ENCODE data around the gene PRKAG3.

Gene PRKAG3

GRCh38 chr2:218839430-218839829, 7.8 kb upstream of the PRKAG3 start:
- Histone ChIP-seq H3K4me1 (peaks cover 0 to 15% (median 0%) of the 10 kb centered on the region in 10 experiments; a peak in 4 of 20 replicates), H3K4me3 (no peak overlapping the region), H4K20me1 (no peaks in the 10 kb centered on the region), H3K27me3 (peaks cover 0 to 7% (median 0%) of the 10 kb centered on the region in 11 experiments; a peak in 3 of 22 replicates), H3K9ac (no peak overlapping the region), H3K36me3 (no peaks in the 10 kb centered on the region), H3K4me2 (peak overlapping the region in 2 of 11 experiments; percentile 56 to 74; a peak in 4 of 22 replicates), H3K9me3 (replicated peaks in 1 of 11) (peaks cover 15 to 30% (median 19%) of the 10 kb centered on the region in 11 experiments), H3K27ac (no peak overlapping the region)
- TF ChIP-seq Cebpa-rat (IDR thresholded peaks at IDR 0.05) = no peak

DNA sequence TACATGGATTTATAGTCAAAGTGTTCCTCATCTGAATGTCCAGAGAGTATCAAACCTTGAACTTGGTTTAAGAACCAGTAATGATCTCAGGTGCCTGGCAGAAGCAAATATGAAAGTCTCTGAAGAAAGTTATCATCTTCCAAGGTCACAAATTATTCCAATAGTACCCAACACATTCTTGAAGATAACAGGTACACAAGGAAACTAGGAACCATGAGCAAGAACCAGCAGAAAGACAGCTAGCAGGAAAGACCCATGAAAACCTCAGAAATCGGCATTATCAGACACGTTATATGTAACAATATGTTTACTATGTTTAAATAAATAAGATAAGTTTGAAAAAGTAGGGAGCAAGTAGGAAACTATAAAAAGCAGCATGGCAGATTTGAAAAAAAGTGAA, 5.9 kb upstream of the PRKAG3 start:
- Histone ChIP-seq H3K9me3 (replicated peaks in 1 of 11) (peaks cover 10 to 26% (median 13%) of the 10 kb centered on the region in 11 experiments; a peak in 20 of 22 replicates), H4K20me1 (0 out of 22 replicates have a peak, but pooled peaks cover 0 to 2% (median 0%) of the 10 kb centered on the region in 11 experiments), H3K36me3 (no peaks in the 10 kb centered on the region), H3K27ac (no peak overlapping the region), H3K4me3 (no peak overlapping the region), H3K9ac (no peak overlapping the region), H3K4me2 (no peak overlapping the region), H3K4me1 (peaks cover 0 to 23% (median 0%) of the 10 kb centered on the region in 10 experiments; a peak in 4 of 20 replicates), H3K27me3 (peaks cover 0 to 7% (median 0%) of the 10 kb centered on the region in 11 experiments; a peak in 4 of 22 replicates)
- no peak for TF ChIP-seq Cebpa-rat (IDR thresholded peaks at IDR 0.05)

DNA sequence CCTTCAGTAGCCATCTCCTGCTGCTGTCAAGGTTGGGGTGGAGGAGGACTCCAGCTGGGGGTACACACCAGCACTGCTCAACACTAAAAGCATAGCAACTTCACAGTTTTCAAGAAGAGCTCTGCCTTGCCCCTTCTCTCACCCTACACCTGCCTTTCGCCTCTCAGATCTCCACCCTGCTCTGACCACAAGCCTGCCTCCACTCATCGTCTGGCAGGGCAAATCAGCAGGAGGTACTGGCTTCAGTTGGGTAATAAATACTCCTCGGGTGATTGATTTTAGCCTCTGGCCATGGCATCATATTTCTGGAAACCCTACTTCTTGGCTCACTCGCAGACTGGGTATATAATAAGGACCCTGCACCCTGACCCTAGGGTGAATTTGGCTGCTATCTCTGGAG, 3.1 kb upstream of the PRKAG3 start:
- no peak overlapping the region for H3K9ac ChIP-seq
- no peak overlapping the region for H3K27ac ChIP-seq
- H3K4me3 ChIP-seq = no peak overlapping the region
- H4K20me1 ChIP-seq = peaks cover 0 to 5% (median 0%) of the 10 kb centered on the region in 11 experiments; a peak in 2 of 22 replicates
- TF ChIP-seq Cebpa-rat (IDR thresholded peaks at IDR 0.05) = no peak
- H3K4me1 ChIP-seq = peaks cover 0 to 20% (median 0%) of the 10 kb centered on the region in 10 experiments; a peak in 4 of 20 replicates
- no peaks in the 10 kb centered on the region for H3K36me3 ChIP-seq
- H3K9me3 ChIP-seq (replicated peaks in 1 of 11) = peaks cover 7 to 16% (median 12%) of the 10 kb centered on the region in 11 experiments; a peak in 19 of 22 replicates
- H3K4me2 ChIP-seq = no peak overlapping the region
- peaks cover 0 to 7% (median 0%) of the 10 kb centered on the region in 11 experiments; a peak in 4 of 22 replicates for H3K27me3 ChIP-seq

DNA sequence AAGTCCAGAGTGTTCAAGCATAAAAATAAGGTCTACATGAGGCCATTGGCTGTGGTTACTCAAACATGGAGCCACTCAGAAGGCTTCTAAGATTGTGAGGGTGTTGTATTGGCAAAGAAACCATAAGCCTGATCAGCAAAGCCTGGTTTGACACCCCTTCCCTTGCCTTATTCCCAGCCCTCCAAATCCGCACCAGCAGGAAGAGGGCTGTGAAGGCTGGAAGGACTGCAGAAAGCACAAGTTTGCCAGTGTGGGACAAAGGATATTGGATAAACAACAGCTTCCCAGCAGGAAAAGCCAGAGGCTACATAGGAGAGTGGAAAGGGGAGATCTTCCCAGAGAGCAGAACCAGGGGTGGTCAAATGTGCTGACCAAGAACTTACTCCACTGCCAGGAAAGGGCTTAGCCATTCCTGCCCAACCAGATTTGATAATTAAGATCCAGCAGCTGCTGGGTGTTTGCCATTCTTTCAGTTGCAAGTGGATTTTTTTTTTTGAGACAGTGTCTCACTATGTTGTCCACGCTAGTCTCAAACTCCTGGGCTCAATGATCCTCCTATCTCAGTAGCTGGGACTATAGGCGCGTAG, 1.5 kb upstream of the PRKAG3 start:
- Histone ChIP-seq H4K20me1 (peaks cover 0 to 5% (median 0%) of the 10 kb centered on the region in 11 experiments; a peak in 2 of 22 replicates), H3K27me3 (peaks cover 0 to 7% (median 0%) of the 10 kb centered on the region in 11 experiments; a peak in 3 of 22 replicates), H3K27ac (no peak overlapping the region), H3K4me2 (peak overlapping the region in 1 of 11 experiments; percentile 23; a peak in 1 of 22 replicates), H3K4me1 (0 out of 20 replicates have a peak, but pooled peaks cover 0 to 8% (median 0%) of the 10 kb centered on the region in 10 experiments), H3K4me3 (no peak overlapping the region), H3K36me3 (no peaks in the 10 kb centered on the region), H3K9me3 (replicated peaks in 1 of 11) (peaks cover 7 to 14% (median 11%) of the 10 kb centered on the region in 11 experiments; a peak in 19 of 22 replicates), H3K9ac (no peak overlapping the region)
- no peak for TF ChIP-seq Cebpa-rat (IDR thresholded peaks at IDR 0.05)

DNA sequence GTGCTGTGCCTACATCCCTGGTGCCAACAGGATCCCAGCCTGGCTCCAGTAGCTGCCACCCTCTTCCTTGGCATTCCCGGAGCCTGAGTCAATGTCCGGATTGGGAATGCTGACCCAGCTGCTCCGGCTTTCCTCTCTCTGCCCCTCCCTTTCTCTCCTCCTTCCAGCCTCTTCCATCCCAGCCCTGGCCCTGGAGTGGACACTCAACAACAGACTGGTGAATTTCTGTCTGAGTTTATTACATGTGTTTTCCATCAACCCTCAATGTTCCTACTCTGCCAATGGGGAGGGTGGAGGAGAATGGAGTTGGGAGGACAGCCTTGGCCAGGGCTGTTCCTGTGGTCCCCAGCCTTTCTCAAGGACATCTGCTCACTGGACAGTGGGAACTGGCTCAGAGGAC, 917 bp upstream of the PRKAG3 start:
- H3K36me3 ChIP-seq = no peaks in the 10 kb centered on the region
- no peak overlapping the region for H3K4me3 ChIP-seq
- peaks cover 0 to 10% (median 0%) of the 10 kb centered on the region in 11 experiments; a peak in 2 of 22 replicates for H4K20me1 ChIP-seq
- peak overlapping the region in 1 of 11 experiments; percentile 23; a peak in 1 of 22 replicates for H3K4me2 ChIP-seq
- peaks cover 4 to 8% (median 6%) of the 10 kb centered on the region in 11 experiments; a peak in 18 of 22 replicates for H3K9me3 ChIP-seq (replicated peaks in 1 of 11)
- H3K9ac ChIP-seq = no peak overlapping the region
- H3K4me1 ChIP-seq = 0 out of 20 replicates have a peak, but pooled peaks cover 0 to 8% (median 0%) of the 10 kb centered on the region in 10 experiments
- H3K27ac ChIP-seq = no peak overlapping the region
- TF ChIP-seq Cebpa-rat (IDR thresholded peaks at IDR 0.05) = no peak
- H3K27me3 ChIP-seq = peaks cover 0 to 7% (median 0%) of the 10 kb centered on the region in 11 experiments; a peak in 2 of 22 replicates

GRCh38 chr2:218832081-218832480, 478 bp upstream of the PRKAG3 start:
- peaks cover 0 to 7% (median 0%) of the 10 kb centered on the region in 11 experiments; a peak in 2 of 22 replicates for H3K27me3 ChIP-seq
- 0 out of 20 replicates have a peak, but pooled peaks cover 0 to 8% (median 0%) of the 10 kb centered on the region in 10 experiments for H3K4me1 ChIP-seq
- H3K4me3 ChIP-seq = no peak overlapping the region
- H3K9me3 ChIP-seq (replicated peaks in 1 of 11) = peaks cover 0 to 3% (median 2%) of the 10 kb centered on the region in 11 experiments; a peak in 14 of 22 replicates
- H3K36me3 ChIP-seq = no peaks in the 10 kb centered on the region
- no peak overlapping the region for H3K9ac ChIP-seq
- no peak overlapping the region for H3K27ac ChIP-seq
- no peak overlapping the region; a peak in 1 of 22 replicates for H3K4me2 ChIP-seq
- H4K20me1 ChIP-seq = peaks cover 0 to 10% (median 0%) of the 10 kb centered on the region in 11 experiments; a peak in 2 of 22 replicates
- TF ChIP-seq Cebpa-rat (IDR thresholded peaks at IDR 0.05) = no peak

- H3K9me3 ChIP-seq (replicated peaks in 1 of 11) = no peaks in the 10 kb centered on the region
- H3K4me1 ChIP-seq = peaks cover 0 to 16% (median 0%) of the 10 kb centered on the region in 10 experiments; a peak in 4 of 20 replicates
- no peak overlapping the region for H3K27ac ChIP-seq
- H3K4me3 ChIP-seq = no peak overlapping the region
- TF ChIP-seq Cebpa-rat (IDR thresholded peaks at IDR 0.05) = no peak
- H3K9ac ChIP-seq = no peak overlapping the region
- peaks cover 0 to 7% (median 0%) of the 10 kb centered on the region in 11 experiments; a peak in 2 of 22 replicates for H3K27me3 ChIP-seq
- peaks cover 0 to 10% (median 0%) of the 10 kb centered on the region in 11 experiments; a peak in 2 of 22 replicates for H4K20me1 ChIP-seq
- no peaks in the 10 kb centered on the region for H3K36me3 ChIP-seq
- no peak overlapping the region for H3K4me2 ChIP-seq
These were observed 887 bp downstream of the PRKAG3 start for GRCh38 chr2:218830526-218831306.

DNA sequence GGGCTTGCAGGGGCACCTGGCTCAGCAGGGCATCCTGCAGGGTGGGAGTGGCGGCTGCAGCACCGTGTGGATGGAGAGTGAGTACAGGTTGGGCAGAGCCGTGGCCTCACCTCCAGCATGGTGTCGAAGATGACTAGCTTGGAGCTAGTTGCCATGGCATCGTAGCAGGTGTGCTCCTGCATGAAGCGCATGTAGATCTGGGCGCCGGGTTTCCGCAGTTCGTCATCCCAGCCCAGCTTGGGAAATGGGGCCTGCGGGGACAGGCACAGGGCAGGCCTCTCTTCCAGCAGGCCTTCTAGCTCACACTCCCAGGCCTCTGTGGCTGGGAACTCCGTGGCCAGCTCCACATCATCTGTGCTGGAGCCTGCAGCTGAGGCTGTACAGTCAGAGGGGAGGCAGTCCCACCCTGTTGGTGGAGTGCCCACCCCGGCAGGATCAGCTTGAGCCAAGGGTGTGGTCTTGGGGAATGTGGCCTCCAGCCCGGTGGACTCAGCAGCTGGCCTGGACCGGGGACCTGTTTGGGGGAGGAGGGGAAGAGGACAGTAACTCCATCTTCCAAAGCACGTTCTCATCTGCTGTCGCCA, 1.6 kb downstream of the PRKAG3 start:
- no peak overlapping the region for H3K27ac ChIP-seq
- no peak overlapping the region for H3K9ac ChIP-seq
- peaks cover 0 to 7% (median 0%) of the 10 kb centered on the region in 11 experiments; a peak in 2 of 22 replicates for H3K27me3 ChIP-seq
- H3K4me1 ChIP-seq = peaks cover 0 to 23% (median 0%) of the 10 kb centered on the region in 10 experiments; a peak in 4 of 20 replicates
- no peak for TF ChIP-seq Cebpa-rat (IDR thresholded peaks at IDR 0.05)
- no peaks in the 10 kb centered on the region for H3K36me3 ChIP-seq
- peaks cover 0 to 10% (median 0%) of the 10 kb centered on the region in 11 experiments; a peak in 2 of 22 replicates for H4K20me1 ChIP-seq
- H3K4me2 ChIP-seq = no peak overlapping the region
- no peak overlapping the region for H3K4me3 ChIP-seq
- H3K9me3 ChIP-seq (replicated peaks in 1 of 11) = no peaks in the 10 kb centered on the region

Data from BLaER1 treated with 17β-estradiol and CSF1 and Interleukin-3, amounts not matched to agents 10 nM and 100 nM (cell line).